H9 (cell line): Measurements from ENCODE around the gene QSOX1. TPM values are rescaled to one million over a fixed set of nuclear protein-coding genes. Genes with fewer than 3 reads are reported as not detected.

Experiments used
- DNase-seq: peaks from one replicate; pipeline ENCODE4 v3.0.0-alpha.2; 2017
- H2AFZ ChIP-seq: one replicate; pipeline ENCODE4 v1.6.1; 2013; ENCODE audit warnings: mild to moderate bottlenecking, low read length, control low read depth, moderate library complexity
- H2AK5ac ChIP-seq: 2 replicates; pipeline ENCODE4 v1.6.1; 2013; ENCODE audit warnings: low read length, control low read depth, mixed read lengths; ENCODE audit not compliant: insufficient read length
- H2BK120ac ChIP-seq: one replicate; pipeline ENCODE4 v1.6.1; 2013; ENCODE audit warnings: low read depth, mild to moderate bottlenecking, low read length, control low read depth, inconsistent platforms; ENCODE audit not compliant: poor library complexity, severe bottlenecking
- H2BK12ac ChIP-seq: 2 replicates; pipeline ENCODE4 v1.6.1; 2013; ENCODE audit warnings: low read length, control low read depth, mixed read lengths, low read depth; ENCODE audit not compliant: insufficient read length
- H2BK15ac ChIP-seq: 2 replicates; pipeline ENCODE4 v1.6.1; 2013; ENCODE audit warnings: low read depth, low read length, control low read depth
- H2BK20ac ChIP-seq: one replicate; pipeline ENCODE4 v1.6.1; 2013; ENCODE audit warnings: low read depth, mild to moderate bottlenecking, low read length, control low read depth, inconsistent platforms; ENCODE audit not compliant: poor library complexity, severe bottlenecking
- H2BK5ac ChIP-seq: 2 replicates; pipeline ENCODE4 v1.6.1; 2013; ENCODE audit warnings: low read length, control low read depth, mixed read lengths; ENCODE audit not compliant: insufficient read length
- H3K14ac ChIP-seq: 2 replicates; pipeline ENCODE4 v1.6.1; 2013; ENCODE audit warnings: low read length, control low read depth; ENCODE audit not compliant: insufficient read depth
- H3K18ac ChIP-seq: 2 replicates; pipeline ENCODE4 v1.6.1; 2013; ENCODE audit warnings: low read depth, mild to moderate bottlenecking, mixed read lengths, low read length, control low read depth; ENCODE audit not compliant: insufficient read length
- H3K23ac ChIP-seq: 2 replicates; pipeline ENCODE4 v1.6.1; 2013; ENCODE audit warnings: low read length, control low read depth, mixed read lengths, low read depth; ENCODE audit not compliant: insufficient read length
- H3K23me2 ChIP-seq: 2 replicates; pipeline ENCODE4 v1.6.1; 2013; ENCODE audit warnings: low read depth, mild to moderate bottlenecking, mixed read lengths, low read length, control low read depth; ENCODE audit not compliant: insufficient read length, poor library complexity, severe bottlenecking
- H3K27ac ChIP-seq: 2 replicates; pipeline ENCODE4 v1.5.1; 2013; ENCODE audit warnings: low read length, control low read depth, mixed read lengths, low read depth; ENCODE audit not compliant: insufficient read length
- H3K27me3 ChIP-seq: 2 replicates; pipeline ENCODE4 v1.6.1; 2013; ENCODE audit warnings: low read length, control low read depth, inconsistent platforms; ENCODE audit not compliant: insufficient read depth
- H3K4ac ChIP-seq: 2 replicates; pipeline ENCODE4 v1.6.1; 2013; ENCODE audit warnings: low read depth, mild to moderate bottlenecking, control low read depth, inconsistent platforms, low read length, moderate library complexity
- H3K4me1 ChIP-seq: 2 replicates; pipeline ENCODE4 v1.6.1; 2013; ENCODE audit warnings: low read length, control low read depth, inconsistent platforms; ENCODE audit not compliant: insufficient read depth
- H3K4me2 ChIP-seq: 2 replicates; pipeline ENCODE4 v1.6.1; 2013; ENCODE audit warnings: low read length, control low read depth, mixed read lengths; ENCODE audit not compliant: insufficient read length, insufficient read depth
- H3K56ac ChIP-seq: 2 replicates; pipeline ENCODE4 v1.6.1; 2013; ENCODE audit warnings: low read depth, mild to moderate bottlenecking, mixed read lengths, low read length, control low read depth; ENCODE audit not compliant: insufficient read length
- H3K79me1 ChIP-seq: 2 replicates; pipeline ENCODE4 v1.6.1; 2013; ENCODE audit warnings: low read depth, mild to moderate bottlenecking, moderate library complexity, low read length, control low read depth, inconsistent platforms; ENCODE audit not compliant: insufficient read depth, poor library complexity, severe bottlenecking
- H3K79me2 ChIP-seq: 2 replicates; pipeline ENCODE4 v1.6.1; 2013; ENCODE audit warnings: low read length, control low read depth, inconsistent platforms; ENCODE audit not compliant: insufficient read depth
- H3K9ac ChIP-seq: 2 replicates; pipeline ENCODE4 v1.6.1; 2013; ENCODE audit warnings: low read length, control low read depth, mixed read lengths; ENCODE audit not compliant: insufficient read length; ENCODE audit errors: extremely low read depth
- H3K9me3 ChIP-seq: one replicate; pipeline ENCODE4 v1.6.1; 2013; ENCODE audit warnings: low read depth, low read length, inconsistent platforms; ENCODE audit not compliant: control insufficient read depth
- H3T11ph ChIP-seq: one replicate; pipeline ENCODE4 v1.6.1; 2013; ENCODE audit warnings: mild to moderate bottlenecking, low read length, control low read depth, inconsistent platforms
- H4K20me1 ChIP-seq: one replicate; pipeline ENCODE4 v1.6.1; 2013; ENCODE audit not compliant: control insufficient read depth, insufficient read length, insufficient read depth
- H4K5ac ChIP-seq: 2 replicates; pipeline ENCODE4 v1.6.1; 2013; ENCODE audit warnings: low read depth, mild to moderate bottlenecking, mixed read lengths, low read length, control low read depth; ENCODE audit not compliant: insufficient read length
- H4K8ac ChIP-seq: replicated peaks from 2 replicates; pipeline ENCODE4 v1.6.1; 2013; ENCODE audit warnings: low read length, control low read depth, mixed read lengths, low read depth; ENCODE audit not compliant: insufficient read length
- H4K91ac ChIP-seq: 2 replicates; pipeline ENCODE4 v1.6.1; 2013; ENCODE audit warnings: low read depth, mild to moderate bottlenecking, moderate library complexity, mixed read lengths, low read length, control low read depth; ENCODE audit not compliant: insufficient read length
- H3K27ac Mint-ChIP-seq, 3 experiments: 2 replicates in 2 of 3; 3 replicates in 1 of 3; pipeline ENCODE4 v1.8.0; 2020 to 2021; ENCODE audit warnings: mixed read lengths in 3 of 3, mild to moderate bottlenecking in 1 of 3, moderate library complexity in 1 of 3
- H3K27me3 Mint-ChIP-seq: 2 replicates; pipeline ENCODE4 v1.8.0; 2021; ENCODE audit warnings: low read depth, mild to moderate bottlenecking, moderate library complexity, mixed read lengths
- H3K36me3 Mint-ChIP-seq, 3 experiments: 2 replicates in 2 of 3; 3 replicates in 1 of 3; pipeline ENCODE4 v1.8.0; 2020 to 2021; ENCODE audit warnings: low read depth in 3 of 3, mixed read lengths in 3 of 3; ENCODE audit not compliant: insufficient read depth in 1 of 3
- H3K4me1 Mint-ChIP-seq, 2 experiments: 2 replicates each; pipeline ENCODE4 v1.8.0; 2020; ENCODE audit warnings: mixed read lengths in 2 of 2
- H3K4me3 Mint-ChIP-seq, 2 experiments: 2 replicates in 1 of 2; 3 replicates in 1 of 2; pipeline ENCODE4 v1.8.0; 2020 to 2021; ENCODE audit warnings: mild to moderate bottlenecking in 2 of 2, mixed read lengths in 2 of 2, moderate library complexity in 1 of 2
- H3K9me3 Mint-ChIP-seq, 2 experiments: 2 replicates in 1 of 2; 3 replicates in 1 of 2; pipeline ENCODE4 v1.8.0; 2020; ENCODE audit warnings: mild to moderate bottlenecking in 2 of 2, mixed read lengths in 2 of 2, moderate library complexity in 1 of 2
- CTCF ChIP-seq: fragments of 200-600 bp; sonication (generic); conservative IDR thresholded peaks from 3 replicates; pipeline ENCODE4 v1.8.0; 2021; ENCODE audit warnings: antibody characterized with exemption, mild to moderate bottlenecking
- WGBS: extraction: QIAGEN DNeasy Blood & Tissue Kit; methylation state at CpG from one replicate; pipeline ENCODE4 v1.1.7; 2013; ENCODE audit warnings: missing lambda C conversion rate, low lambda C conversion rate, mixed read lengths; ENCODE audit not compliant: insufficient read length; ENCODE audit errors: extremely low coverage; 5-methylcytosine and 5-hydroxymethylcytosine counted together
- total RNA-seq: library from RNA; stranded (reverse); gene quantifications from 2 replicates; pipeline ENCODE4 v1.2.1, GENCODE V29; 2021

Gene QSOX1
- total RNA-seq, 1 experiment from 2014 or later, result 79.2 TPM

GRCh38 chr1:180247580-180247979 lies 92.9 kb downstream of the QSOX1 start:
- Histone ChIP-seq H3K9ac (no peak overlapping the region), H4K8ac (no peak overlapping the region), H2AK5ac (no peak overlapping the region), H4K91ac (no peak overlapping the region), H3K79me2 (no peaks in the 10 kb centered on the region), H3T11ph (no peak overlapping the region), H3K23me2 (no peaks in the 10 kb centered on the region), H2BK12ac (no peak overlapping the region), H3K4me2 (no peak overlapping the region), H2BK20ac (no peak overlapping the region), H3K14ac (no peak overlapping the region), H3K23ac (no peak overlapping the region), H3K79me1 (no peaks in the 10 kb centered on the region), H2BK5ac (no peak overlapping the region), H3K27me3 (no peaks in the 10 kb centered on the region), H3K56ac (no peak overlapping the region), H3K4me1 (peaks cover 7% of the 10 kb centered on the region; the same call in 1 of the 2 replicates), H2BK120ac (no peak overlapping the region), H2BK15ac (no peak overlapping the region), H3K4ac (no peak overlapping the region), H2AFZ (no peak overlapping the region), H3K27ac (no peak overlapping the region), H4K20me1 (no peaks in the 10 kb centered on the region), H3K9me3 (no peaks in the 10 kb centered on the region), H3K18ac (no peak overlapping the region), H4K5ac (no peak overlapping the region)
- H3K4me1 Mint-ChIP-seq, result peaks cover 36 to 53% of the 10 kb centered on the region in 2 experiments
- H3K27me3 Mint-ChIP-seq, result peaks cover 3% of the 10 kb centered on the region; the same call in 1 of the 2 replicates
- no peak for DNase-seq
- H3K27ac Mint-ChIP-seq, result peak overlapping the region in 1 of 3 experiments; percentile 71; a peak in 1 of 7 replicates
- no peak for TF ChIP-seq CTCF
- H3K4me3 Mint-ChIP-seq, result no peak overlapping the region
- no peaks in the 10 kb centered on the region for H3K36me3 Mint-ChIP-seq
- no CpG with 5 or more reads among the region's 4 CpGs for WGBS
- no peaks in the 10 kb centered on the region; a peak in 1 of 5 replicates for H3K9me3 Mint-ChIP-seq
